SH-SY5Y (cell line): Measurements from ENCODE around the gene PITX2.

Experiments used
- GATA2 ChIP-seq: IDR thresholded peaks from 2 replicates; pipeline ENCODE4 v1.6.1; 2011; ENCODE audit warnings: mild to moderate bottlenecking, low read depth, low read length
- GATA3 ChIP-seq: IDR thresholded peaks from 2 replicates; pipeline ENCODE4 v1.6.1; 2011; ENCODE audit warnings: low read depth, mild to moderate bottlenecking, low read length, moderate library complexity

PITX2 gene

GRCh38 chr4:110641218-110641617 is 18.3 kb upstream of the PITX2 start:
- TF ChIP-seq GATA2 (no peak), GATA3 (no peak)

- TF ChIP-seq GATA2 (no peak), GATA3 (no peak)
These were observed 17.7 kb upstream of the PITX2 start for GRCh38 chr4:110640576-110640975.

- TF ChIP-seq GATA3 (no peak), GATA2 (no peak)
These were observed 16.6 kb upstream of the PITX2 start for GRCh38 chr4:110639207-110640090.

- TF ChIP-seq GATA2 (no peak), GATA3 (no peak)
These were observed 15.3 kb upstream of the PITX2 start for GRCh38 chr4:110638089-110638746.

GRCh38 chr4:110637408-110638088 is 14.7 kb upstream of the PITX2 start:
- TF ChIP-seq GATA2 (no peak), GATA3 (no peak)

GRCh38 chr4:110636680-110637407 is 14.0 kb upstream of the PITX2 start:
- TF ChIP-seq GATA2, result no peak
- TF ChIP-seq GATA3, result no peak

- no peak for TF ChIP-seq GATA2
- no peak for TF ChIP-seq GATA3
These were observed 13.3 kb upstream of the PITX2 start for GRCh38 chr4:110636171-110636679.

GRCh38 chr4:110635163-110635865 is 12.4 kb upstream of the PITX2 start:
- TF ChIP-seq GATA3 (no peak), GATA2 (no peak)

GRCh38 chr4:110634350-110635162 is 11.7 kb upstream of the PITX2 start:
- TF ChIP-seq GATA2, result no peak
- TF ChIP-seq GATA3, result no peak

- TF ChIP-seq GATA2, result no peak
- TF ChIP-seq GATA3, result no peak
These were observed 10.8 kb upstream of the PITX2 start for GRCh38 chr4:110633358-110634341.

GRCh38 chr4:110632506-110633357 is 9.9 kb upstream of the PITX2 start:
- no peak for TF ChIP-seq GATA3
